Amniotic stem cell (primary cell): Measurements from ENCODE around the gene ASB16.
"Not testable (repeated sequence)": the region's sequence is repeated elsewhere in the genome, so short reads cannot be mapped to it uniquely, and the experiment has no call there.

Experiments
- DNase-seq: peaks from one replicate; lab custom pipeline; 2025; lab: John Stamatoyannopoulos, UW

ASB16 gene

GRCh38 chr17:44149066-44149465 is 21.4 kb upstream of the ASB16 start:
- not testable (repeated sequence) for DNase-seq

GRCh38 chr17:44149750-44150329 is 20.7 kb upstream of the ASB16 start:
- DNase-seq = no peak

- DNase-seq = no peak
These were observed 17.6 kb upstream of the ASB16 start for GRCh38 chr17:44152875-44153274.

GRCh38 chr17:44155488-44155887 is 15.0 kb upstream of the ASB16 start:
- DNase-seq = no peak

- no peak for DNase-seq
These were observed 10.8 kb upstream of the ASB16 start for GRCh38 chr17:44159519-44160210.

GRCh38 chr17:44164476-44164875 is 6.0 kb upstream of the ASB16 start:
- no peak for DNase-seq

GRCh38 chr17:44167181-44167861 is 3.2 kb upstream of the ASB16 start:
- no peak for DNase-seq

- DNase-seq = no peak
These were observed 387 bp upstream of the ASB16 start for GRCh38 chr17:44170135-44170498.

GRCh38 chr17:44171931-44172455 is 1.5 kb downstream of the ASB16 start:
- DNase-seq = no peak

GRCh38 chr17:44174427-44174826 is 3.9 kb downstream of the ASB16 start:
- DNase-seq = no peak

- DNase-seq = no peak
These were observed 5.8 kb downstream of the ASB16 start for GRCh38 chr17:44176257-44176656.

- no peak for DNase-seq
These were observed 6.4 kb downstream of the ASB16 start for GRCh38 chr17:44176671-44177501.

GRCh38 chr17:44177640-44178039 is 7.1 kb downstream of the ASB16 start:
- DNase-seq = no peak

- no peak for DNase-seq
These were observed 7.6 kb downstream of the ASB16 start for GRCh38 chr17:44178133-44178532.

- no peak for DNase-seq
These were observed 12.5 kb downstream of the ASB16 start for GRCh38 chr17:44183024-44183423.

- no peak for DNase-seq
These were observed 13.8 kb downstream of the ASB16 start for GRCh38 chr17:44184212-44184810.

- DNase-seq = peak; percentile 99
These were observed 16.0 kb downstream of the ASB16 start, which contains the start of gene TMUB2 for GRCh38 chr17:44186307-44187130. TSS of gene TMUB2 (plus strand) at chr17:44186972. CDS start at chr17:44187709, 737 bp downstream.

- no peak for DNase-seq
These were observed 16.8 kb downstream of the ASB16 start for GRCh38 chr17:44187131-44187899.

GRCh38 chr17:44188576-44189403 is 18.3 kb downstream of the ASB16 start:
- no peak for DNase-seq
